KG1 (cell line): ENCODE data around the gene AKR1A1.

Experiments used
- DNase-seq: peaks from one replicate; lab custom pipeline; 2025; lab: John Stamatoyannopoulos, UW

The AKR1A1 gene

DNA sequence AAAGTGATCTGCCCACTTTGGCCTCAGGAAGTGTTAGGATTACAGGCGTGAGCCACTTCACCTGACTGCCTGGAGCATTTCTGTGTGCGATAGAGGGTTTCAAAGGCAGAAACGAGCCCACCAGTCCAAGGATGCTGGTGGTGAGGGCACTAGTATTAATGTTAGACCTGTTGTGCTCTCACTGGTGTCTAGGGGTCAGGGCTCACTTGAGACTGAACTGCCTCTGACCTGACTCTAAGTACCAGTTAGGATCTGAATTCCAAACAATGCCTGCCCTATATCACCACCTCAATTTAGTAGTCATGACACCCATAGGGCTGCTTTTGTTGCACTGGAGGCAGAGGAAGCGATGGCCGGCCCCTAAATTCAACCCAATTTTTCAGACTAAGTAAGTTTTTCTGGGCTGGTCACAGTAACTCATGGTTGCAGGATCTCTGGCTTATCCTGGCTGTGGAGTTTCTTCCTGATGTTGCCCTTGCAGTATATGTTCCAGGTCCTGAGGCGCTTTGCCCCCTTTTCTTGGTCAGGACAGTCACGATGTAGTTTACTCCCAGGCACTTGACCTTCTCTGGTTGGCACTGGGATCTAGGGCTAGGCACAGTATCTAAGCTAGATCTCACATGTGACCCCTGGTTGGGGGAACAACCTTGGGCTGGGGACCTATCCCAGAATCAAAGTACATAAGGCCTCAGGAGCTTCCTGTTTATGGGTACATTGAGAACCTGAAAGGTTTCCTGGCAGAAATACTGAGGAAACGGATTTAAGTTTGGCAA, 68.7 kb downstream of the AKR1A1 start:
- DNase-seq: no peak
